Endothelial cell of umbilical vein (primary cell): ENCODE data around the gene ASIC4.

ENCODE experiments used
- CTCF ChIP-seq, 2 donors: IDR thresholded peaks; 1 replicate in 1 of 2; 2 replicates in 1 of 2; pipeline ENCODE4 v1.5.1; 2011; ENCODE audit warnings: low read length in 2 of 2, mild to moderate bottlenecking in 2 of 2, moderate library complexity in 2 of 2, control low read depth in 1 of 2, inconsistent platforms in 1 of 2, low read depth in 1 of 2; ENCODE audit not compliant: insufficient read depth in 1 of 2; ENCODE audit errors: extremely low read depth in 1 of 2
- EZH2 ChIP-seq: IDR thresholded peaks from 2 replicates; pipeline ENCODE4 v1.6.1; 2012; ENCODE audit warnings: borderline replicate concordance, low read depth, mild to moderate bottlenecking, moderate library complexity, low read length, inconsistent platforms; ENCODE audit not compliant: severe bottlenecking
- FOS ChIP-seq: IDR thresholded peaks from 2 replicates; pipeline ENCODE4 v1.6.1; 2011; ENCODE audit warnings: mild to moderate bottlenecking, low read length, moderate library complexity, borderline replicate concordance; ENCODE audit not compliant: insufficient read depth
- GATA2 ChIP-seq: IDR thresholded peaks from 2 replicates; pipeline ENCODE4 v1.7.0; 2011; ENCODE audit warnings: low read depth, mild to moderate bottlenecking, moderate library complexity, mixed read lengths, low read length; ENCODE audit not compliant: insufficient read length, insufficient read depth
- MYC ChIP-seq: IDR thresholded peaks from one replicate; pipeline ENCODE4 v1.6.1; 2011; ENCODE audit warnings: mild to moderate bottlenecking, low read depth, low read length
- POLR2A ChIP-seq: IDR thresholded peaks from 2 replicates; pipeline ENCODE4 v1.6.1; 2012; ENCODE audit warnings: low read depth, mild to moderate bottlenecking, control low read depth, low read length
- POLR2AphosphoS5 ChIP-seq: IDR thresholded peaks from 2 replicates; pipeline ENCODE4 v1.6.1; 2012; ENCODE audit warnings: low read depth, mild to moderate bottlenecking, control low read depth, low read length, moderate library complexity; ENCODE audit not compliant: insufficient read depth
- TF ChIP-seq, protein P1 (sequence below): IDR thresholded peaks from 2 replicates; pipeline ENCODE4 v1.6.1; 2011; ENCODE audit not compliant: insufficient read depth, insufficient read length

GRCh38 chr2:219469186-219469724 lies 45.0 kb upstream of the ASIC4 start:
- TF ChIP-seq GATA2, result no peak
- TF ChIP-seq EZH2, result no peak
- TF ChIP-seq POLR2AphosphoS5, result no peak
- TF ChIP-seq CTCF (IDR thresholded peaks at IDR 0.05; ENCODE audit: extremely low read depth in 1 of 2, insufficient read depth in 1 of 2, low read depth in 1 of 2, low read length in 2 of 2), result no peak
- TF ChIP-seq POLR2A, result no peak
- TF ChIP-seq, protein P1, sequence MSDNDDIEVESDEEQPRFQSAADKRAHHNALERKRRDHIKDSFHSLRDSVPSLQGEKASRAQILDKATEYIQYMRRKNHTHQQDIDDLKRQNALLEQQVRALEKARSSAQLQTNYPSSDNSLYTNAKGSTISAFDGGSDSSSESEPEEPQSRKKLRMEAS, result no peak
- no peak for TF ChIP-seq FOS
- TF ChIP-seq MYC, result no peak
